ENCODE data around the gene INTS7.

INTS7 gene

DNA sequence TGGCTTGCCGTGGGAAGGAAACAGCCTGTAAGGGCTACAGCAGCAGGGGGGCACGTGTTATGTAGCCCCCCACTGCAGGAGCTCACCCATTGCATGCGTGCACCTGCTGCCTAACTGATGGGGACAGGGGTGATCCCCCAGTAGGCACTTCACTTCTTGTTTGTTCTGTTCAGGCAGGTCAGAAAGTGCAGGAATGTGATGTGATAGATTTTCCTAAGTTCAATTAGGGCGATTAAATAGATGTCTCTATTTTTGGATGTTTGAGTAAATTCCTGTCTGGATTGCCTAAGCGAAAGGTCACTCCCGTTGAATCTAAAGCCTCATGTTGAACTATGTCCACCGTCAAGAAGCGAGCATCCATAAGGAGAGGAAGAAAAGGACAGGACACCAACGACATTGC is 126.0 kb downstream of the INTS7 start:
- Histone ChIP-seq H3K9ac (ENCODE audit: low read length) (no peak overlapping the region), H4K8ac (ENCODE audit: low read depth, low read length) (no peak overlapping the region), H2AFZ (ENCODE audit: insufficient read depth, low read length, poor library complexity) (no peak overlapping the region), H3K79me2 (ENCODE audit: control insufficient read depth, insufficient read depth, low read length, poor library complexity) (no peaks in the 10 kb centered on the region), H4K12ac (ENCODE audit: low read depth, low read length) (no peak overlapping the region), H3K23ac (ENCODE audit: low read length) (no peak overlapping the region), H3K9me3 (ENCODE audit: insufficient read depth, low read depth, low read length) (peaks cover 4% of the 10 kb centered on the region), H2BK120ac (ENCODE audit: insufficient read depth, low read length, poor library complexity) (no peak overlapping the region), H3K4me2 (ENCODE audit: low read length) (no peak overlapping the region), H2BK12ac (ENCODE audit: low read length) (no peak overlapping the region), H3K79me1 (ENCODE audit: low read length) (no peaks in the 10 kb centered on the region), H3K14ac (ENCODE audit: low read length) (no peak overlapping the region), H3K27me3 (ENCODE audit: insufficient read depth, low read length) (no peaks in the 10 kb centered on the region), H3K4ac (ENCODE audit: low read depth, low read length) (no peak overlapping the region), H3K4me3 (ENCODE audit: low read depth, low read length) (no peak overlapping the region), H2BK5ac (ENCODE audit: low read depth, low read length, poor library complexity) (no peak overlapping the region), H3K18ac (ENCODE audit: low read length) (no peak overlapping the region), H3K36me3 (ENCODE audit: control insufficient read depth in 1 of 2, insufficient read depth in 2 of 2, low read length in 2 of 2) (no peaks in the 10 kb centered on the region), H3K4me1 (ENCODE audit: control insufficient read depth in 1 of 2, insufficient read depth in 2 of 2, low read length in 2 of 2) (no peaks in the 10 kb centered on the region), H3K27ac (ENCODE audit: low read depth, low read length) (no peak overlapping the region), H2AK5ac (ENCODE audit: low read length) (no peak overlapping the region), H4K91ac (ENCODE audit: low read depth, low read length) (no peak overlapping the region)
- no peak for DNase-seq
- no CpG with 5 or more reads among the region's 9 CpGs for WGBS (ENCODE audit: extremely low coverage, insufficient coverage, insufficient read length)

DNA sequence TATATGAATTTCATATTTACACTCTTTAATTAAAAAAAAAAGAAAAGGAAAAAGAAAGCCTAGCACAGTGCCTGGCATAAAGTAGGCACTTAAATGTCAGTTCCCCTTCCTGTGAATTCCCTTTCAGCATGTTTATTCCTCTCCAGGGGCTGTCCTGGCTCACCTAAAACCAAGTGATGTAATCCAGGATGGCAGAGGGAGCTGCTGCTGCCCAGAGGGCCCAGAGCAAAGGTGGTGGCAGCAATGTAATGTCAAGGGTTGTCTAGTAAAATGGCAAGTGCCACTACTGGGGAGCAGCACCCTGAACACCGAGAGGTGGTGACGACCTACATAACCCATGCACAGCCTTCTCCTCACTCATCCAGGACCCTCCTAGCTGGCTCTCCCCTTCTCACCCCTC is 126.4 kb downstream of the INTS7 start:
- no peak overlapping the region for H4K12ac ChIP-seq (ENCODE audit: low read depth, low read length)

DNA sequence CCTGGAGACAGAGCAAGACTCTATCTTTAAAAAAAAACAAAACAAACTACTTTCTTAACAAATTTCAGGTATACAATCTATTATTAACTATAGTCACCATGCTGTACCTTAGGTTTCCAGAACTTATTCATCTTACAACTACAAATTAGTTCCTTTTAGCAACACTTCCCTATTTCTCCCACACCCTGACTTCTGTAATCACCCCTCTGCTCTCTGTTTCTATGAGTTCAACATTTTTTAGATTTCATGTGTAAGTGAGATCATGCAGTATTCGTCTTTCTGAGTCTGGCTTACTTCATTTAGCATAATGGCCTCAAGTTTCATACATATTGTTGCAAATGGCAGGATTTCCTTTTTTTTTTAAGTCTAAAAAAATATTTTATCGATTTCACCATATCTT is 126.9 kb downstream of the INTS7 start:
- H2BK12ac ChIP-seq (ENCODE audit: low read length), result no peak overlapping the region
- no peak overlapping the region for H4K12ac ChIP-seq (ENCODE audit: low read depth, low read length)
- no peak overlapping the region for H3K9ac ChIP-seq (ENCODE audit: low read length)
- no peak overlapping the region for H3K23ac ChIP-seq (ENCODE audit: low read length)
- H3K14ac ChIP-seq (ENCODE audit: low read length), result no peak overlapping the region
- no peaks in the 10 kb centered on the region for H3K79me2 ChIP-seq (ENCODE audit: control insufficient read depth, insufficient read depth, low read length, poor library complexity)
- no peak overlapping the region for H2AK5ac ChIP-seq (ENCODE audit: low read length)
- H3K4me2 ChIP-seq (ENCODE audit: low read length), result no peak overlapping the region
- H3K4me1 ChIP-seq (ENCODE audit: control insufficient read depth in 1 of 2, insufficient read depth in 2 of 2, low read length in 2 of 2), result no peaks in the 10 kb centered on the region
- H3K27me3 ChIP-seq (ENCODE audit: insufficient read depth, low read length), result no peaks in the 10 kb centered on the region
- H3K79me1 ChIP-seq (ENCODE audit: low read length), result no peaks in the 10 kb centered on the region
- no peak overlapping the region for H2BK5ac ChIP-seq (ENCODE audit: low read depth, low read length, poor library complexity)
- H3K4me3 ChIP-seq (ENCODE audit: low read depth, low read length), result no peak overlapping the region
- H3K4ac ChIP-seq (ENCODE audit: low read depth, low read length), result no peak overlapping the region
- H3K18ac ChIP-seq (ENCODE audit: low read length), result no peak overlapping the region
- peak in 1 of 2 donors; percentile 7 for DNase-seq
- H3K9me3 ChIP-seq (ENCODE audit: insufficient read depth, low read depth, low read length), result peaks cover 4% of the 10 kb centered on the region
- no peak overlapping the region for H4K8ac ChIP-seq (ENCODE audit: low read depth, low read length)
- WGBS (ENCODE audit: extremely low coverage, insufficient coverage, insufficient read length), result no CpG with 5 or more reads among the region's 2 CpGs
- H3K36me3 ChIP-seq (ENCODE audit: control insufficient read depth in 1 of 2, insufficient read depth in 2 of 2, low read length in 2 of 2), result no peaks in the 10 kb centered on the region
- H4K91ac ChIP-seq (ENCODE audit: low read depth, low read length), result no peak overlapping the region
- H2AFZ ChIP-seq (ENCODE audit: insufficient read depth, low read length, poor library complexity), result no peak overlapping the region
- H2BK120ac ChIP-seq (ENCODE audit: insufficient read depth, low read length, poor library complexity), result no peak overlapping the region
- no peak overlapping the region for H3K27ac ChIP-seq (ENCODE audit: low read depth, low read length)

More for the DNA sequence above, 126.4 kb downstream of the INTS7 start:
- Histone ChIP-seq H3K14ac (ENCODE audit: low read length) (no peak overlapping the region), H3K9me3 (ENCODE audit: insufficient read depth, low read depth, low read length) (peaks cover 4% of the 10 kb centered on the region), H4K8ac (ENCODE audit: low read depth, low read length) (no peak overlapping the region), H2BK120ac (ENCODE audit: insufficient read depth, low read length, poor library complexity) (no peak overlapping the region), H2AK5ac (ENCODE audit: low read length) (no peak overlapping the region), H3K36me3 (ENCODE audit: control insufficient read depth in 1 of 2, insufficient read depth in 2 of 2, low read length in 2 of 2) (no peaks in the 10 kb centered on the region), H3K27me3 (ENCODE audit: insufficient read depth, low read length) (no peaks in the 10 kb centered on the region), H3K27ac (ENCODE audit: low read depth, low read length) (no peak overlapping the region), H2BK5ac (ENCODE audit: low read depth, low read length, poor library complexity) (no peak overlapping the region), H3K9ac (ENCODE audit: low read length) (no peak overlapping the region), H3K79me2 (ENCODE audit: control insufficient read depth, insufficient read depth, low read length, poor library complexity) (no peaks in the 10 kb centered on the region), H2AFZ (ENCODE audit: insufficient read depth, low read length, poor library complexity) (no peak overlapping the region), H3K4me3 (ENCODE audit: low read depth, low read length) (no peak overlapping the region), H4K91ac (ENCODE audit: low read depth, low read length) (no peak overlapping the region), H3K4me1 (ENCODE audit: control insufficient read depth in 1 of 2, insufficient read depth in 2 of 2, low read length in 2 of 2) (no peaks in the 10 kb centered on the region), H3K79me1 (ENCODE audit: low read length) (no peaks in the 10 kb centered on the region), H3K4me2 (ENCODE audit: low read length) (no peak overlapping the region), H3K18ac (ENCODE audit: low read length) (no peak overlapping the region), H3K23ac (ENCODE audit: low read length) (no peak overlapping the region), H2BK12ac (ENCODE audit: low read length) (no peak overlapping the region), H3K4ac (ENCODE audit: low read depth, low read length) (no peak overlapping the region)
- WGBS (ENCODE audit: extremely low coverage, insufficient coverage, insufficient read length), result no CpG with 5 or more reads among the region's 2 CpGs
- no peak for DNase-seq

DNA sequence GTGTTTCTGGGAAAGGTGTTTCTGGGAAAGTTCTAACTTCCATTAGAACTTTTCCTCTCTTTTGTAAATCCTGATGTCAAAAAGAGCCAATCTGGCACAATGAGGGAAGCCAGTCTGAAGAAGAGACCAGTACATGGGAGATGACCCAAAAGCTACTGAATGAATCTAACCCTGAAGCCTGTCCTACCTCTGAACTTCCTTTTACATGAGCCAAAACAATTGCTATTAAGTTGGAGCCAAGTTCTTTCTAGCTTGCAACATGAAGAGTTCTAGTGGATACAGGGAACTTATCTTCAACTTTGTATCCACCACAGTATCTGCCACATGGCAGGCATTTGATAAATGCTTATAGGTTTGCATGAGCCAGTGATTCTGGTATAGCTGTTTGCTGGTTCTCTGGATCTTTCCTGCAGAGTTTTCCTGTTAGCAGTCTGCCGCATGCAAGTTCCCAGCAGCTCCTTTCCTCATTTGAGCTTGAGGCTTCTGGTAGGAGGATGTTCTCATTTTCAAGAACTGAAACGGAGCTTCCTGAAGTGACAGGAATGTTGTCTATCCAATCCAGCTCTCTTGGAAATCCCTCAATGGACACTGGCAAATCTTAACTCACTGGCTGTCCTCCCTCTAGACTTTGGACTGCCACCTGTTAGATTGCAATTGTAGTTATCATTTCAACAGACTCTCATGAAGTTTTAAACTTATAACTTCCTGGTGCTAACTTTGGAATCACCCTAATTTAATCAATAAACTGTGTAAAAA is 131.7 kb downstream of the INTS7 start:
- Histone ChIP-seq H3K4me1 (ENCODE audit: control insufficient read depth in 1 of 2, insufficient read depth in 2 of 2, low read length in 2 of 2) (no peaks in the 10 kb centered on the region), H3K23ac (ENCODE audit: low read length) (no peak overlapping the region), H3K18ac (ENCODE audit: low read length) (no peak overlapping the region), H2BK120ac (ENCODE audit: insufficient read depth, low read length, poor library complexity) (no peak overlapping the region), H3K79me1 (ENCODE audit: low read length) (no peaks in the 10 kb centered on the region), H4K91ac (ENCODE audit: low read depth, low read length) (no peak overlapping the region), H3K27me3 (ENCODE audit: insufficient read depth, low read length) (no peaks in the 10 kb centered on the region), H3K79me2 (ENCODE audit: control insufficient read depth, insufficient read depth, low read length, poor library complexity) (no peaks in the 10 kb centered on the region), H3K4me2 (ENCODE audit: low read length) (no peak overlapping the region), H3K36me3 (ENCODE audit: control insufficient read depth in 1 of 2, insufficient read depth in 2 of 2, low read length in 2 of 2) (no peaks in the 10 kb centered on the region), H3K9ac (ENCODE audit: low read length) (no peak overlapping the region), H3K9me3 (ENCODE audit: insufficient read depth, low read depth, low read length) (peaks cover 17% of the 10 kb centered on the region), H2BK5ac (ENCODE audit: low read depth, low read length, poor library complexity) (no peak overlapping the region), H3K14ac (ENCODE audit: low read length) (no peak overlapping the region), H2AK5ac (ENCODE audit: low read length) (no peak overlapping the region), H2BK12ac (ENCODE audit: low read length) (no peak overlapping the region), H3K4ac (ENCODE audit: low read depth, low read length) (no peak overlapping the region), H4K12ac (ENCODE audit: low read depth, low read length) (no peak overlapping the region), H3K27ac (ENCODE audit: low read depth, low read length) (no peak overlapping the region), H2AFZ (ENCODE audit: insufficient read depth, low read length, poor library complexity) (no peak overlapping the region), H3K4me3 (ENCODE audit: low read depth, low read length) (no peak overlapping the region), H4K8ac (ENCODE audit: low read depth, low read length) (no peak overlapping the region)
- no peak for DNase-seq
- WGBS (ENCODE audit: extremely low coverage, insufficient coverage, insufficient read length), result no CpG with 5 or more reads among the region's 2 CpGs

Data from trophoblast cell (in vitro differentiated cells and primary cell).